NB4 (cell line): ENCODE results near the gene F5.

Experiments used
- MYC ChIP-seq: IDR thresholded peaks from 2 replicates; pipeline ENCODE4 v1.6.1; 2011; ENCODE audit warnings: low read depth, low read length
- POLR2A ChIP-seq: IDR thresholded peaks from 2 replicates; pipeline ENCODE4 v1.6.1; 2011; ENCODE audit warnings: mild to moderate bottlenecking; ENCODE audit not compliant: insufficient read length; ENCODE audit errors: extremely low read depth
- TF ChIP-seq, protein P1 (sequence below): IDR thresholded peaks from one replicate; pipeline ENCODE4 v1.5.1; 2012; ENCODE audit warnings: low read depth, low read length

DNA sequence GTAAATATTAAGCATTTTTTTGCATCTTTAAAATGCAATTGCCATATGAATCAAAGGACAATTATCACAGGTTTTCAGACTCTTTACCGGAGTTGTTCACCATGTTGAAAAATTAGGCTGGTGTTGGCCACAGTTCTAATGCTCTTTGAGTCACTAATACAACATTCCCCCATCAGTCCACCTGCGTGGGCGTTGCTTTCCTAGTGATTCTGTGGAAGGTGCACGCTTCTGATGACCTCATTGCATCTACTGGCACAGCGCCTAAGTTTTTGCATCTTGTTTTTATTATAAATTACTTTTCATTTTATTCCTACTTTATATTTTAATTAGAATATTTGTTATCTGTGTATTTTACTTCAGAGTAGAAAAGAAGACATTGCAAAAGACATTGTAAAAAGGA is 4.7 kb upstream of the F5 start:
- TF ChIP-seq, protein P1, sequence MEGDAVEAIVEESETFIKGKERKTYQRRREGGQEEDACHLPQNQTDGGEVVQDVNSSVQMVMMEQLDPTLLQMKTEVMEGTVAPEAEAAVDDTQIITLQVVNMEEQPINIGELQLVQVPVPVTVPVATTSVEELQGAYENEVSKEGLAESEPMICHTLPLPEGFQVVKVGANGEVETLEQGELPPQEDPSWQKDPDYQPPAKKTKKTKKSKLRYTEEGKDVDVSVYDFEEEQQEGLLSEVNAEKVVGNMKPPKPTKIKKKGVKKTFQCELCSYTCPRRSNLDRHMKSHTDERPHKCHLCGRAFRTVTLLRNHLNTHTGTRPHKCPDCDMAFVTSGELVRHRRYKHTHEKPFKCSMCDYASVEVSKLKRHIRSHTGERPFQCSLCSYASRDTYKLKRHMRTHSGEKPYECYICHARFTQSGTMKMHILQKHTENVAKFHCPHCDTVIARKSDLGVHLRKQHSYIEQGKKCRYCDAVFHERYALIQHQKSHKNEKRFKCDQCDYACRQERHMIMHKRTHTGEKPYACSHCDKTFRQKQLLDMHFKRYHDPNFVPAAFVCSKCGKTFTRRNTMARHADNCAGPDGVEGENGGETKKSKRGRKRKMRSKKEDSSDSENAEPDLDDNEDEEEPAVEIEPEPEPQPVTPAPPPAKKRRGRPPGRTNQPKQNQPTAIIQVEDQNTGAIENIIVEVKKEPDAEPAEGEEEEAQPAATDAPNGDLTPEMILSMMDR: no peak
- TF ChIP-seq POLR2A (no peak), MYC (no peak)
